ENCODE results near the gene NHLH1. TPM values are rescaled to one million over a fixed set of nuclear protein-coding genes. Genes with fewer than 3 reads are reported as not detected.

Gene NHLH1
- total RNA-seq, 4 donors from 2014 or later = 0.46 TPM; not detected in 3

GRCh38 chr1:160419838-160420169, 52.9 kb downstream of the NHLH1 start:
- no peak for TF ChIP-seq CTCF (IDR thresholded peaks at IDR 0.05)
- ATAC-seq (ENCODE audit: low FRiP score) (no peak), DNase-seq (ENCODE audit: low spot score) (no peak)

- DNase-seq (ENCODE audit: low spot score) = no peak
Measured at GRCh38 chr1:160420881-160421842, 54.3 kb downstream of the NHLH1 start.

GRCh38 chr1:160421881-160422280, 55.0 kb downstream of the NHLH1 start:
- DNase-seq (ENCODE audit: low spot score) (no peak), ATAC-seq (ENCODE audit: low FRiP score) (no peak)
- TF ChIP-seq CTCF (IDR thresholded peaks at IDR 0.05) = no peak

More at GRCh38 chr1:160420881-160421842, 54.3 kb downstream of the NHLH1 start:
- ATAC-seq (ENCODE audit: low FRiP score) = no peak
- no peak for TF ChIP-seq CTCF (IDR thresholded peaks at IDR 0.05)

Small RNA genes lying within 50 kb of the gene (small RNA-seq; reads per million reads assigned to genes)
- gene RF00019 (not detected), gene RNU4-42P (not detected)

Other genes starting within 250 kb of the NHLH1 start
- 1 to 10 TPM in 1 of 4 donors, under 1 TPM in 1, not detected in 2; 0.47 to 1.6 TPM for gene ATP1A4, start 215.5 kb upstream of the NHLH1 start, total RNA-seq
- under 1 TPM in 2 of 4 donors, not detected in 2; 0.48 to 0.69 TPM for gene CASQ1, start 176.5 kb upstream of the NHLH1 start, total RNA-seq
- 100 to 1,000 TPM in 3 of 4 donors, 10 to 100 TPM in 1; 89.1 to 214 (median 153) TPM for gene PEA15, start 161.7 kb upstream of the NHLH1 start, total RNA-seq
- 100 to 1,000 TPM; 101 to 164 (median 134) TPM for gene DCAF8, start 104.5 kb upstream of the NHLH1 start, total RNA-seq
- gene PEX19, start 81.9 kb upstream of the NHLH1 start, total RNA-seq = 100 to 1,000 TPM in 2 of 4 donors, 10 to 100 TPM in 2; 66.7 to 117 (median 96.9) TPM
- gene COPA, start 23.8 kb upstream of the NHLH1 start, total RNA-seq = 100 to 1,000 TPM; 118 to 179 (median 155) TPM
- 10 to 100 TPM; 60.9 to 82.9 (median 69.1) TPM for gene NCSTN, start 23.7 kb upstream of the NHLH1 start, total RNA-seq
- gene VANGL2, start 33.5 kb downstream of the NHLH1 start, total RNA-seq = 1 to 10 TPM in 2 of 4 donors, under 1 TPM in 2; 0.36 to 2.0 (median 1.0) TPM
- 1 to 10 TPM; 1.5 to 4.9 (median 2.9) TPM for gene SLAMF6, start 156.2 kb downstream of the NHLH1 start, total RNA-seq
- 10 to 100 TPM; 10.6 to 33.4 (median 13.8) TPM for gene CD84, start 212.4 kb downstream of the NHLH1 start, total RNA-seq